HEK293 (cell line): ENCODE measurements around the gene JTB.

Source experiments
- HIC1 ChIP-seq: fragments of 450-650 bp; formaldehyde crosslinking; IDR thresholded peaks from 2 replicates; pipeline ENCODE4 v1.5.1; 2016; ENCODE audit warnings: missing biosample characterization, missing genetic modification characterization
- MZF1 ChIP-seq: fragments of 450-650 bp; formaldehyde crosslinking; IDR thresholded peaks from 2 replicates; pipeline ENCODE4 v1.5.1; 2017; ENCODE audit warnings: missing biosample characterization, missing genetic modification characterization, borderline replicate concordance
- PBX3 ChIP-seq: sonication (generic); formaldehyde crosslinking; IDR thresholded peaks from 2 replicates; pipeline ENCODE4 v1.8.1; 2022; ENCODE audit warnings: mild to moderate bottlenecking, moderate library complexity, missing genetic modification reagents
- PRDM6 ChIP-seq: fragments of 450-650 bp; formaldehyde crosslinking; IDR thresholded peaks from 2 replicates; pipeline ENCODE4 v1.5.1; 2017; ENCODE audit warnings: missing biosample characterization, missing genetic modification characterization
- ZBTB8A ChIP-seq: fragments of 450-650 bp; formaldehyde crosslinking; IDR thresholded peaks from 2 replicates; pipeline ENCODE4 v1.5.1; 2016; ENCODE audit warnings: missing biosample characterization, missing genetic modification characterization
- ZNF221 ChIP-seq: fragments of 450-650 bp; formaldehyde crosslinking; IDR thresholded peaks from 2 replicates; pipeline ENCODE4 v1.5.1; 2017; ENCODE audit warnings: missing biosample characterization, missing genetic modification characterization, borderline replicate concordance
- ZNF366 ChIP-seq: fragments of 450-650 bp; formaldehyde crosslinking; conservative IDR thresholded peaks from 2 replicates; pipeline ENCODE4 v1.5.1; 2016; ENCODE audit warnings: missing biosample characterization, missing genetic modification characterization
- ZNF404 ChIP-seq: fragments of 450-650 bp; formaldehyde crosslinking; IDR thresholded peaks from 2 replicates; pipeline ENCODE4 v1.5.1; 2017; ENCODE audit warnings: missing biosample characterization, missing genetic modification characterization
- ZNF548 ChIP-seq: fragments of 450-650 bp; formaldehyde crosslinking; IDR thresholded peaks from 2 replicates; pipeline ENCODE4 v1.5.1; 2016; ENCODE audit warnings: missing biosample characterization, missing genetic modification characterization
- ZNF555 ChIP-seq: fragments of 450-650 bp; formaldehyde crosslinking; conservative IDR thresholded peaks from 2 replicates; pipeline ENCODE4 v1.5.1; 2017; ENCODE audit warnings: missing biosample characterization, mild to moderate bottlenecking, missing genetic modification characterization, inconsistent platforms
- ZNF626 ChIP-seq: fragments of 450-650 bp; sonication (Bioruptor Pico); formaldehyde crosslinking; IDR thresholded peaks from 2 replicates; pipeline ENCODE4 v1.5.1; 2018; ENCODE audit warnings: missing biosample characterization, missing genetic modification characterization, inconsistent platforms
- ZSCAN23 ChIP-seq: fragments of 450-650 bp; formaldehyde crosslinking; IDR thresholded peaks from 2 replicates; pipeline ENCODE4 v1.5.1; 2016; ENCODE audit warnings: missing biosample characterization, missing genetic modification characterization
- TF ChIP-seq, protein P1 (sequence below): fragments of 450-650 bp; formaldehyde crosslinking; IDR thresholded peaks from 2 replicates; pipeline ENCODE4 v1.5.1; 2016; ENCODE audit warnings: missing biosample characterization, missing genetic modification characterization
- TF ChIP-seq, protein P2 (sequence below): fragments of 450-650 bp; formaldehyde crosslinking; IDR thresholded peaks from 2 replicates; pipeline ENCODE4 v1.5.1; 2016; ENCODE audit warnings: missing biosample characterization, missing genetic modification characterization
- TF ChIP-seq, protein P3 (sequence below): fragments of 450-650 bp; formaldehyde crosslinking; conservative IDR thresholded peaks from 2 replicates; pipeline ENCODE4 v1.5.1; 2016; ENCODE audit warnings: low read depth, missing biosample characterization, missing genetic modification characterization

Gene JTB

GRCh38 chr1:153946622-153947241 lies 30.7 kb downstream of the JTB start, which contains the start of gene DENND4B (continued):
- TF ChIP-seq, protein P1, sequence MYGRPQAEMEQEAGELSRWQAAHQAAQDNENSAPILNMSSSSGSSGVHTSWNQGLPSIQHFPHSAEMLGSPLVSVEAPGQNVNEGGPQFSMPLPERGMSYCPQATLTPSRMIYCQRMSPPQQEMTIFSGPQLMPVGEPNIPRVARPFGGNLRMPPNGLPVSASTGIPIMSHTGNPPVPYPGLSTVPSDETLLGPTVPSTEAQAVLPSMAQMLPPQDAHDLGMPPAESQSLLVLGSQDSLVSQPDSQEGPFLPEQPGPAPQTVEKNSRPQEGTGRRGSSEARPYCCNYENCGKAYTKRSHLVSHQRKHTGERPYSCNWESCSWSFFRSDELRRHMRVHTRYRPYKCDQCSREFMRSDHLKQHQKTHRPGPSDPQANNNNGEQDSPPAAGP (tag by site-specific recombination) = peak; percentile 63; the same call in 1 of the 2 replicates
- TF ChIP-seq, protein P2, sequence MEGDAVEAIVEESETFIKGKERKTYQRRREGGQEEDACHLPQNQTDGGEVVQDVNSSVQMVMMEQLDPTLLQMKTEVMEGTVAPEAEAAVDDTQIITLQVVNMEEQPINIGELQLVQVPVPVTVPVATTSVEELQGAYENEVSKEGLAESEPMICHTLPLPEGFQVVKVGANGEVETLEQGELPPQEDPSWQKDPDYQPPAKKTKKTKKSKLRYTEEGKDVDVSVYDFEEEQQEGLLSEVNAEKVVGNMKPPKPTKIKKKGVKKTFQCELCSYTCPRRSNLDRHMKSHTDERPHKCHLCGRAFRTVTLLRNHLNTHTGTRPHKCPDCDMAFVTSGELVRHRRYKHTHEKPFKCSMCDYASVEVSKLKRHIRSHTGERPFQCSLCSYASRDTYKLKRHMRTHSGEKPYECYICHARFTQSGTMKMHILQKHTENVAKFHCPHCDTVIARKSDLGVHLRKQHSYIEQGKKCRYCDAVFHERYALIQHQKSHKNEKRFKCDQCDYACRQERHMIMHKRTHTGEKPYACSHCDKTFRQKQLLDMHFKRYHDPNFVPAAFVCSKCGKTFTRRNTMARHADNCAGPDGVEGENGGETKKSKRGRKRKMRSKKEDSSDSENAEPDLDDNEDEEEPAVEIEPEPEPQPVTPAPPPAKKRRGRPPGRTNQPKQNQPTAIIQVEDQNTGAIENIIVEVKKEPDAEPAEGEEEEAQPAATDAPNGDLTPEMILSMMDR = peak; percentile 92
- 0 out of 2 replicates have a peak, but pooled peaks have one; percentile 10 for TF ChIP-seq ZNF366 (tag by site-specific recombination)
- TF ChIP-seq ZNF555 (tag by site-specific recombination) = no peak
- TF ChIP-seq ZBTB8A (tag by site-specific recombination) = no peak
- no peak for TF ChIP-seq ZNF626 (tag by site-specific recombination)
- no peak for TF ChIP-seq ZNF404 (tag by site-specific recombination)
- peak; percentile 77 for TF ChIP-seq HIC1 (tag by site-specific recombination)
- TF ChIP-seq, protein P3, sequence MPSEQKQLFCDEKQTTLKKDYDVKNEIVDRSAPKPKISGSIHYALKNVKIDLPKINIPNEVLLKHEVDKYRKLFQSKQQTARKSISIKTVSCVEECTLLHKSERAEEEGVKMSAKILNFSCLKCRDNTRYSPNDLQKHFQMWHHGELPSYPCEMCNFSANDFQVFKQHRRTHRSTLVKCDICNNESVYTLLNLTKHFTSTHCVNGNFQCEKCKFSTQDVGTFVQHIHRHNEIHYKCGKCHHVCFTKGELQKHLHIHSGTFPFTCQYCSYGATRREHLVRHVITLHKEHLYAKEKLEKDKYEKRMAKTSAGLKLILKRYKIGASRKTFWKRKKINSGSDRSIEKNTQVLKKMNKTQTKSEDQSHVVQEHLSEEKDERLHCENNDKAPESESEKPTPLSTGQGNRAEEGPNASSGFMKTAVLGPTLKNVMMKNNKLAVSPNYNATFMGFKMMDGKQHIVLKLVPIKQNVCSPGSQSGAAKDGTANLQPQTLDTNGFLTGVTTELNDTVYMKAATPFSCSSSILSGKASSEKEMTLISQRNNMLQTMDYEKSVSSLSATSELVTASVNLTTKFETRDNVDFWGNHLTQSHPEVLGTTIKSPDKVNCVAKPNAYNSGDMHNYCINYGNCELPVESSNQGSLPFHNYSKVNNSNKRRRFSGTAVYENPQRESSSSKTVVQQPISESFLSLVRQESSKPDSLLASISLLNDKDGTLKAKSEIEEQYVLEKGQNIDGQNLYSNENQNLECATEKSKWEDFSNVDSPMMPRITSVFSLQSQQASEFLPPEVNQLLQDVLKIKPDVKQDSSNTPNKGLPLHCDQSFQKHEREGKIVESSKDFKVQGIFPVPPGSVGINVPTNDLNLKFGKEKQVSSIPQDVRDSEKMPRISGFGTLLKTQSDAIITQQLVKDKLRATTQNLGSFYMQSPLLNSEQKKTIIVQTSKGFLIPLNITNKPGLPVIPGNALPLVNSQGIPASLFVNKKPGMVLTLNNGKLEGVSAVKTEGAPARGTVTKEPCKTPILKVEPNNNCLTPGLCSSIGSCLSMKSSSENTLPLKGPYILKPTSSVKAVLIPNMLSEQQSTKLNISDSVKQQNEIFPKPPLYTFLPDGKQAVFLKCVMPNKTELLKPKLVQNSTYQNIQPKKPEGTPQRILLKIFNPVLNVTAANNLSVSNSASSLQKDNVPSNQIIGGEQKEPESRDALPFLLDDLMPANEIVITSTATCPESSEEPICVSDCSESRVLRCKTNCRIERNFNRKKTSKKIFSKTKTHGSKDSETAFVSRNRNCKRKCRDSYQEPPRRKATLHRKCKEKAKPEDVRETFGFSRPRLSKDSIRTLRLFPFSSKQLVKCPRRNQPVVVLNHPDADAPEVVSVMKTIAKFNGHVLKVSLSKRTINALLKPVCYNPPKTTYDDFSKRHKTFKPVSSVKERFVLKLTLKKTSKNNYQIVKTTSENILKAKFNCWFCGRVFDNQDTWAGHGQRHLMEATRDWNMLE = no peak
- TF ChIP-seq ZSCAN23 (tag by site-specific recombination) = no peak
- TF ChIP-seq ZNF221 (tag by site-specific recombination) = no peak
- no peak for TF ChIP-seq PBX3
- no peak for TF ChIP-seq MZF1 (tag by site-specific recombination)
- no peak for TF ChIP-seq ZNF548 (tag by site-specific recombination)
- no peak for TF ChIP-seq PRDM6 (tag by site-specific recombination)
- TF ChIP-seq, all 188 proteins: peak for 27
